Natural killer cell treated with Interleukin-12 subunit alpha and Interleukin-12 subunit beta and Interleukin-15 and Interleukin-18, amount 100 ng/mL, for 72 hours (primary cell): ENCODE measurements around the gene PMFBP1. TPM values are rescaled to one million over a fixed set of nuclear protein-coding genes. Genes with fewer than 3 reads are reported as not detected.
A peak's percentile ranks its signal among the peaks of the same experiment; 100 is the strongest.

ENCODE experiments used
- ATAC-seq, 2 donors: fragments of 150-1000 bp; cut with Tn5 transposase in 1 of 2; sonication (Bioruptor Pico), chemical (Tn5 transposase) in 1 of 2; 2 replicates each; pipeline ENCODE4 v1.10.0; 2021
- DNase-seq: peaks from one replicate; pipeline ENCODE4 v3.0.0; 2022; ENCODE audit warnings: low spot score
- H3K27ac Mint-ChIP-seq, 2 donors: 1 replicate in 1 of 2; 2 replicates in 1 of 2; pipeline ENCODE4 v1.8.0; 2022; ENCODE audit warnings: mixed read lengths in 2 of 2, mild to moderate bottlenecking in 1 of 2, moderate library complexity in 1 of 2
- H3K27me3 Mint-ChIP-seq, 2 donors: 1 replicate in 1 of 2; 2 replicates in 1 of 2; pipeline ENCODE4 v1.8.0; 2022; ENCODE audit warnings: mixed read lengths in 2 of 2
- H3K36me3 Mint-ChIP-seq: one replicate; pipeline ENCODE4 v1.8.0; 2022; ENCODE audit warnings: mixed read lengths
- H3K4me1 Mint-ChIP-seq, 2 donors: 1 replicate in 1 of 2; 2 replicates in 1 of 2; pipeline ENCODE4 v1.8.0; 2022; ENCODE audit warnings: low read depth in 2 of 2, mixed read lengths in 2 of 2, mild to moderate bottlenecking in 1 of 2
- H3K4me3 Mint-ChIP-seq: one replicate; pipeline ENCODE4 v1.8.0; 2022; ENCODE audit warnings: mixed read lengths
- H3K9me3 Mint-ChIP-seq: 2 replicates; pipeline ENCODE4 v1.8.0; 2022; ENCODE audit warnings: mixed read lengths
- total RNA-seq, 2 donors: library from RNA; stranded (reverse); gene quantifications; one replicate each; pipeline ENCODE4 v1.2.3, GENCODE V29; 2022

PMFBP1 gene
- total RNA-seq, 2 donors from 2014 or later = 0.45 to 0.67 TPM

DNA sequence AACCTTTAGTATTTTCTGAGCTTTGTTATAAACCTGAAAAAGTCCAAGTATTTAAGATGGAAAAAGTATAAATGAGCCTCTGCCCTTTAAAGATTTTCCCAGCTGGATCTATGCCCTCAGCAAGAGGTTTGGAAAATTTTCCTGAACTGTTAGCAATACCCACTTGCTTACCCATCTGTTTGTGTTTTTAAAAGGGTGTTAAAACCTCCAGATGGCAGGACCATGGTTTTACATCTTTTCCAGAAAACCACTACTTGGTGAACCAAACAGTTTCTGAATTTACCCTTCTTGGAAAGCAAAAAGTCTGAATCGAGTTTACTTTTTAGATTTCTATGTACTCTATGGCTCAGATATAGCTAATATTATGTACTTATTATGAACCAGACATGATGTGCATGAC, 719 bp downstream of the PMFBP1 start:
- Mint-ChIP-seq H3K4me3 (no peak overlapping the region), H3K36me3 (no peaks in the 10 kb centered on the region), H3K27ac (no peak overlapping the region), H3K4me1 (no peaks in the 10 kb centered on the region), H3K9me3 (peaks cover 4% of the 10 kb centered on the region), H3K27me3 (peaks cover 4 to 27% of the 10 kb centered on the region in 2 donors)
- no peak for DNase-seq
- no peak for ATAC-seq

DNA sequence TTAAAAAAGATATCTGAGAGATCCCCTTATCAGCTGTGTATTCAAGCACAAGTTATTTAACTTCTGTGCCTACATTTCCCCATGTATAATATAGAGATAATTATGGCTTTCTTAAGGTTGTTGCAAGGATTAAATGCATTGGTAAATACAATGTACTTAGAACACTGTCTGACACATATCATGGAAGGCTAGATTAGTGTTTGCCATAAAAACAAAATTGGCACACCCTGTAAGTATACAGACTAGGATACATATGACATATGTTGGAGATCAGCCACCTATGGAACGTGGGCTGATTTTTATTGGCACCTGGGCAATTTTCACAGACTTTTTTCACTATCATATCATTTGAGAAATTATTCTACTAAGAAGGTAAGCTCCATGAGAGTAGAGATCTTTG, 2.2 kb downstream of the PMFBP1 start:
- Mint-ChIP-seq H3K27me3 (peaks cover 3 to 33% of the 10 kb centered on the region in 2 donors), H3K4me1 (no peaks in the 10 kb centered on the region), H3K9me3 (peaks cover under 1% of the 10 kb centered on the region), H3K36me3 (no peaks in the 10 kb centered on the region), H3K4me3 (no peak overlapping the region), H3K27ac (no peak overlapping the region)
- DNase-seq (no peak), ATAC-seq (no peak)

DNA sequence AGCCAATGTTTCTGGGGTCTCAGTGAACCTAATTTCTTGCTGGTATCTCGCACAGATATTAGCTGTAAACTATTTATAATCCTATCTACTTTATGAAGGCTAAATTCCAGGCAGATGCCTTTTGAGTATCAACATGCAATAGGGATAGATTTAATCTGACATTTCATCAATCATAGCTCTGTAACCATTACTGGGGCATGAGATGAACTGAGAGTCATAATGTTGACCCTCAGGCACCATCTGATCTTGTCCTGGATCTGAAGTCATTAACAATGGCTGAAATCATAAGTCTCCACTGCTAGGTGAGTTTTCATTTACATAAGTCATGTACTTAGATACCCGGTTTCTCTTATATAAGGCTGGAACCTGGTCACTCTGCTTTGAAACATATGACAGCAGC, 3.6 kb downstream of the PMFBP1 start:
- no peaks in the 10 kb centered on the region for H3K36me3 Mint-ChIP-seq
- no peak overlapping the region for H3K4me3 Mint-ChIP-seq
- no peak for ATAC-seq
- no peaks in the 10 kb centered on the region for H3K4me1 Mint-ChIP-seq
- DNase-seq = no peak
- no peak overlapping the region for H3K27ac Mint-ChIP-seq
- no peaks in the 10 kb centered on the region for H3K9me3 Mint-ChIP-seq
- peaks cover 2 to 35% of the 10 kb centered on the region in 2 donors for H3K27me3 Mint-ChIP-seq

DNA sequence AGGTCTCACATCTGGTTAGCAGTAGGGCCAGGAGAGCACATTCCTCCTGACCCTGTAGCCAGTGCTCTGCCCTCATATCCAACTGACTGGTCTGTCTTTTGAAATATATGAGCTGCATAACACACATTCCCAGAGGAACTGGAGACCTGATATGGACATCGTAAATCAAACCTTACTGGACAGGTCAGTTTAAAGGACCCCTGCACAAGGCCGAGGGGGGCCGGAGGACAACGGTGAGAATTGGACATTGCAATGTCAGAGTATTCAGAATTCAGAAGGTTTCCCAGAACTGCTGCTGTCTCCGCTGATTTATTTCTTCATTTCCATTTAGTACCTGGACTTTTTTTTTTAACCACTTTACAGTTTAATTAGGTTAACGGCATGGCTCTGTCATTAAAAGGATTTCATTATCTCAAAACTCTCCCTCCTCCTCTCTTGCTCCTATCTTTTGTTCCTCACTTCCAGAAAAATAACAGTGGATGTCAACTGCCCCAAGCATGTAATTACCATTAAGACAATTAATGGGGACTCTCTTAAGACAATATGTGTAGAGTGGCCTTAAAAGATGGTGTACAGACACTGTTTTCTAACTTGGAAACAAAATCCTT, 4.9 kb downstream of the PMFBP1 start:
- no peaks in the 10 kb centered on the region for H3K9me3 Mint-ChIP-seq
- no peak for DNase-seq
- H3K4me3 Mint-ChIP-seq = no peak overlapping the region
- H3K27me3 Mint-ChIP-seq = peaks cover 2 to 35% of the 10 kb centered on the region in 2 donors
- H3K27ac Mint-ChIP-seq = no peak overlapping the region
- no peaks in the 10 kb centered on the region for H3K4me1 Mint-ChIP-seq
- peak in 1 of 2 donors; percentile 28 for ATAC-seq
- no peaks in the 10 kb centered on the region for H3K36me3 Mint-ChIP-seq

DNA sequence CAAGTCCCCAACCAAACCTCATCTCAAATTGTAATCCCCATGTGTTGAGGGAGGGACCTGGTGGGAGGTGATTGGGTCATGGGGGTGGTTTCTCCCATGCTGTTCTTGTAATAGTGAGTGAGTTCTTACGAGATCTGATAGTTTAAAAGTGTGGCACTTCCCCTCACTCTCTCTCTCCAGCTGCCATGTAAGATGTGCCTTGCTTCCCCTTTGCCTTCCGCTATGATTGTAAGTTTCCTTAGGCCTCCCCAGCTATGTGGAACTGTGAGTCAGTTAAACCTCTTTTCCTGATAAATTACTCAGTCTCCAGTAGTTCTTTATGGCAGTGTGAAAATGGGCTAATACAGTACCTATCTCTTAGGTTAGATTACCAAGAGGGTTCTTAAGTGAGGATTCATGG, 5.8 kb downstream of the PMFBP1 start:
- no peak overlapping the region for H3K4me3 Mint-ChIP-seq
- DNase-seq = no peak

DNA sequence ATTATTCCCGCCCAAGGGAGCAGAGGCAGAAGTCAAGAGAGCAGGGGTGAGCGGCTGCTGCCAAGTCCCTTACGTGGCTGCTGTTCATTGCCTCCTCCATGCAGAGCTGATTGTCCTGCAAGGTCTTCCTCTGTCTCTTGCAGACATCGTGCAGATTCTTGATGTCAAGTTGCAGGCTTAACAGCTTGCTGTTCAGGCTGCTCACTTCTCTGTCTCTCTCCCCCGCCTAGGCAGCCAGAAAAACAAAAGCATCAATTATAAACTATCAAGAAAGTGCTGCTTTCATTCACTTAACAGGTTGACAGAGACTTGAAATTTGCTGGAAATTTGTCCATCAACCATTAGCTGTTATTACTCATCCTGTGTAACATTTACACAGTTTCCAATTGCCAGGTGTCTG, 7.3 kb downstream of the PMFBP1 start:
- no peak for ATAC-seq
- Mint-ChIP-seq H3K9me3 (no peaks in the 10 kb centered on the region), H3K27ac (no peak overlapping the region), H3K4me1 (no peaks in the 10 kb centered on the region), H3K36me3 (no peaks in the 10 kb centered on the region), H3K27me3 (peaks cover 2 to 27% of the 10 kb centered on the region in 2 donors), H3K4me3 (no peak overlapping the region)
- no peak for DNase-seq

More for the DNA sequence above, 5.8 kb downstream of the PMFBP1 start:
- Mint-ChIP-seq H3K4me1 (no peaks in the 10 kb centered on the region), H3K36me3 (no peaks in the 10 kb centered on the region), H3K9me3 (no peaks in the 10 kb centered on the region), H3K27ac (no peak overlapping the region), H3K27me3 (peaks cover 2 to 33% of the 10 kb centered on the region in 2 donors)
- ATAC-seq = no peak

DNA sequence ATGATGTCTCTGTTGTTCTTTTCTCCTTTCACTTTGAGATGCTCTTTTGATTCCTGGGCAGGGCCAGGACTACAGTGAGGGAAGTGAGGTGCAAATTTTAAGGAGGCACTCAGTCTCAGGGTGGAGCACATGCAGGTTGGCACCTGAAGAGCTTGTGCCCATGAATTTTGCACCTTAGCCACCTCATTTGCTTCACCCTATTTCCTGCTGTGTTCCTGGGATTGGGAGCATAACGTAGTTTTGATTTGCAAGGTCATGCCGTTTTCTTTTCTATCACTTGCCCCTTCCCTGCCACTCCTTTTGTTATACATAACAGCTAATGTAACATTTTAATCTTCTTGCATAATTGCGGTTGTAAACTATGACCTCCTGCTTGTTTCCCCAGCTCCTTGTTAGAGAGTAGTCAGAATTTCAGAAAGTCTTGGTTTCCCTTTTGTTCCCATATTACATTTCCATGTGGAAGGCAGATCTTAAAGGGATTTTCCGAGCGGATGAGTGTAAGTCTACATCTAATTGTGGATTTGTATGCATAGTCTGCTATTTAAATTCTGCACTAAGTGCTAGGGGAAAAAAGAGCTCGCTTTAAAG, 9.8 kb downstream of the PMFBP1 start:
- Mint-ChIP-seq H3K27ac (no peak overlapping the region), H3K4me1 (no peaks in the 10 kb centered on the region), H3K4me3 (no peak overlapping the region), H3K36me3 (no peaks in the 10 kb centered on the region), H3K27me3 (peaks cover 2 to 18% of the 10 kb centered on the region in 2 donors), H3K9me3 (no peaks in the 10 kb centered on the region)
- DNase-seq (no peak), ATAC-seq (no peak)

DNA sequence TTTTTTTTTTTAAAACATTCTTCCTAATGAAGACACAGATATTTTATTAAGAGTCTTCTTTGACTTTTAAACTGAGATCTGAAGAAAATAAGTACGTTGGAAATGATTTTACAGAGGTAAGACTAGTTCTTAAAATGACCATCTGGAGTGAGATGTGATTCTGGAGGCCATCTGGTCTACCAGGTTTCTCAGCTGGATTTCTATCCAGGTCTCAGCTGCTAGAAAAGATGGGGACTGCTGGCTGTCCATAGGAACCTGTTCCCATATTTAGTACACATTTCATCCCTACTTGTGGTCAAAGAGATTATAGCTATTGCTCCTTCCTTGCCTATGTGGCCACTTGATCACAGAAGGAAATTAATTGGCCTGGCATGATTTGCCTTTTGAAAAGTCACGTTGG, 12.2 kb downstream of the PMFBP1 start:
- Mint-ChIP-seq H3K4me1 (no peaks in the 10 kb centered on the region), H3K4me3 (no peak overlapping the region), H3K27me3 (peaks cover 0 to 5% of the 10 kb centered on the region in 2 donors), H3K27ac (no peak overlapping the region), H3K9me3 (no peaks in the 10 kb centered on the region), H3K36me3 (no peaks in the 10 kb centered on the region)
- DNase-seq (no peak), ATAC-seq (no peak)

DNA sequence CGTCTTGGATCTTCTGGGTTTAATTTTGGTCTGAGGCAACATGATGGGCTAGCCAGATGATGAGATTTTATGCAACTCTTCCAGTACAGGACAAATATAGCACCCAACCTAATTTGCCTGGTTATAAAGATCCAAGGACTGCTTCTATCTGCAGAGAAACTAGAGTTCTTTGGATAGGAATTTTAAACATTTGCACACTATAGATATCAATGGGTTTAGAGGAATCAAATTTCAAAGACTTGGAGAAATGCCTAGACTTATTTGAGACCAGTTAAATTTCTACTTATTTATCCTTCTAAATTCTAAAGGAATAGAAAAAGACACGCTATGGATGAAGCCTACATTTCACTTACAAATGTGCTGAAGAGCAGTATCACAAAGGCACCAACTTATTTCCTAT, 12.6 kb downstream of the PMFBP1 start:
- no peaks in the 10 kb centered on the region for H3K9me3 Mint-ChIP-seq
- no peak for ATAC-seq
- no peaks in the 10 kb centered on the region for H3K36me3 Mint-ChIP-seq
- H3K27ac Mint-ChIP-seq = no peak overlapping the region
- no peak for DNase-seq
- peaks cover 0 to under 1% of the 10 kb centered on the region in 2 donors for H3K27me3 Mint-ChIP-seq
- H3K4me1 Mint-ChIP-seq = no peaks in the 10 kb centered on the region
- no peak overlapping the region for H3K4me3 Mint-ChIP-seq

DNA sequence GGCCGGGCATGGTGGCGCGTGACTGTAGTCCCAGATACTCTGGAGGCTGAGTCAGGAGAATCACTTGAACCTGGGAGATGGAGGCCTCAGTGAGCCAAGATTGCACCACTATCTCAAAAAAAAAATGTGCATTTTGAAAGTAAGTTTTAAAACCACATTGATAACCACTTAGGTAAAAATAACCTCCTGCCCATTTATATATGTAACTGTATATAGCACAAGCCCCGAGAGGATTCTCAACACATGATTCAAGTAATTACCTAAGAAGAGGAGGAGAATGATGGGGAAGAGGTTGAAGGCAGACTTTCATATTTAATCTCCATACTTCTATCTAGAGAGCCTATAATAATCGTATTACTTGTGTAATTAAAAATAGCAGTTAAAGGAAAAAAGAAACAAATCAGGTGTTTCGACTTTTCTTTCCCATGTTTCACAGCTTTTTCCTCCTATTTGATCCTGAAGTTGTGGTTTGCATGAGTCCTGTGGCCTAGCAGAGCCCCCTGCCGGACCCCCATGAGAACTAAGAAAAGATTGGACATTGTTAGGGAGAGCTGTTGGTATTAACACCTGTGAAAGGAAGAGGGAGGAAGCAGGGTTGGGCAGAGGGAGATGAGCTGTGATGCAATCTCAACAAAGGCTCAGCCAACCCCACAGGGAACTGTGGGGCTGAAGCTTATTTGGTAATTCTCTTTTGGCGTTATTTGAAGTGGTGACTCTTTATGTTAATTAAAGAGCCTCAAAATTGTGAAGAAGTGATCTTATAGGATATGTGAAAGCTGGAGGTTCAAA, 22.1 kb downstream of the PMFBP1 start:
- Mint-ChIP-seq H3K27ac (no peak overlapping the region), H3K36me3 (no peaks in the 10 kb centered on the region), H3K9me3 (peaks cover 3% of the 10 kb centered on the region), H3K4me1 (no peaks in the 10 kb centered on the region), H3K27me3 (peaks cover 3 to 13% of the 10 kb centered on the region in 2 donors), H3K4me3 (no peak overlapping the region)
- no peak for ATAC-seq
- DNase-seq = no peak

DNA sequence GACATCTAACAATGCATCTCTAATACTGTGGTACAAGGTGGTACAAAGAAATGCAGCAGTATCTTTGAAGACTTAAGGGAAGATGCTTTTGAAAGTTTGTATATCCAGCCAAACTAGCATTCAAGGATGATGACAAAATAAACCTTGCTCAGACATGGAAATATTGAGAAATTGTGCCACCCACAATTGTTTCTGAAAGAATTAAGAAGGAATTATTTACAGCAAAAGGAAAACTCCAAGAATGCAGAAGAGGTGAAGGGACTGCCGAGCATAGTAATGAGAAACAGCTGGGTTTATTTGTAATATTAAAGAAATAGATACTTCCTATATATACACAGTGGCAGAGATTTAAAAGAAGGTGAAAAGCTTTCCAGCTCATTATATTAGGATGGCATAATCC, 29.5 kb downstream of the PMFBP1 start:
- Mint-ChIP-seq H3K27ac (no peak overlapping the region), H3K4me3 (no peak overlapping the region), H3K9me3 (peaks cover under 1% of the 10 kb centered on the region), H3K4me1 (no peaks in the 10 kb centered on the region), H3K27me3 (peaks cover 3 to 16% of the 10 kb centered on the region in 2 donors), H3K36me3 (no peaks in the 10 kb centered on the region)
- ATAC-seq (no peak), DNase-seq (no peak)

DNA sequence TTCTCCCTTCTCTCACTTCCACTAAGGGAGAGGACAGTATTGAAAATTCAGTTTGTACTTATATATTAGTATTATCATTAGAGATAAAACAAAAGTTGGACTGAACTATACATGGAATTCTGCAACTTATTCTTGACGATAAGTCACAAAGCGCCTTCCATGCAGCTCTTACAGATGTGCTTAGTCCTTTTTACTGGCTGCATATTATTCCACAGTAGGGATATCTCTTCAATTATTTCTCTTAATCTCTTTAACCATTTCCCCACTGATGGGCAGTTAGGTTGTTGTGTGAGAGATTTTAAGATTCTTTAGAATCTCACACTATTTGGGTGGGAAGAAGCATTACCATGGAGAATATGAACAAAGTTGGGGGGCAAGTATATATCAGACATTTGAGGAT, 32.0 kb downstream of the PMFBP1 start:
- no peak overlapping the region for H3K4me3 Mint-ChIP-seq
- ATAC-seq (no peak), DNase-seq (no peak)
- no peaks in the 10 kb centered on the region for H3K9me3 Mint-ChIP-seq
- peaks cover 0 to 3% of the 10 kb centered on the region in 2 donors for H3K27me3 Mint-ChIP-seq
- H3K27ac Mint-ChIP-seq = no peak overlapping the region
- no peaks in the 10 kb centered on the region for H3K36me3 Mint-ChIP-seq
- no peaks in the 10 kb centered on the region for H3K4me1 Mint-ChIP-seq

DNA sequence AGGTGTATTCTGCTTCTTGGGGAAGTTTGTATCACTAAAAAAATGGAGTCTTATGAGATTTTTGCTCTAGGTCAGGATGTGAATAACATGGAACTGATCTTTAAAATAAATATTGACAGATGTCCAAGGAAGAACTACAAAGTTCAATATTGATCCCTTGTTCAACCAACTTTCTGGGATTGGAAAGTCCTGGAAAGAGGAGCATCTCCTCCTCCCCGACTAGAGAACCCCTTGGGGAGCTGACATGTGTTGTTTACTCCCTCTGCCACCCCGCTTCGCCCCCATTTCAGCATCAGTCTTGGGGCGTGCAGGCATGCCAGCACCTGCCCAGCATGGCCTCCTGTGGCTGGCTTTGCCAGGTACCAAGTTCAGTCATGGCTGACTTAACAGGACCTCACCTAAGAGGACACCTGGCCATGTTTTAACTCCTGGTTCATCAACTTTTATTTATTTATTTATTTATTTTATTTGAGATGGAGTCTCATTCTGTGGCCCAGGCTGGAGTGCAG, 33.8 kb downstream of the PMFBP1 start:
- H3K27ac Mint-ChIP-seq = no peak overlapping the region

DNA sequence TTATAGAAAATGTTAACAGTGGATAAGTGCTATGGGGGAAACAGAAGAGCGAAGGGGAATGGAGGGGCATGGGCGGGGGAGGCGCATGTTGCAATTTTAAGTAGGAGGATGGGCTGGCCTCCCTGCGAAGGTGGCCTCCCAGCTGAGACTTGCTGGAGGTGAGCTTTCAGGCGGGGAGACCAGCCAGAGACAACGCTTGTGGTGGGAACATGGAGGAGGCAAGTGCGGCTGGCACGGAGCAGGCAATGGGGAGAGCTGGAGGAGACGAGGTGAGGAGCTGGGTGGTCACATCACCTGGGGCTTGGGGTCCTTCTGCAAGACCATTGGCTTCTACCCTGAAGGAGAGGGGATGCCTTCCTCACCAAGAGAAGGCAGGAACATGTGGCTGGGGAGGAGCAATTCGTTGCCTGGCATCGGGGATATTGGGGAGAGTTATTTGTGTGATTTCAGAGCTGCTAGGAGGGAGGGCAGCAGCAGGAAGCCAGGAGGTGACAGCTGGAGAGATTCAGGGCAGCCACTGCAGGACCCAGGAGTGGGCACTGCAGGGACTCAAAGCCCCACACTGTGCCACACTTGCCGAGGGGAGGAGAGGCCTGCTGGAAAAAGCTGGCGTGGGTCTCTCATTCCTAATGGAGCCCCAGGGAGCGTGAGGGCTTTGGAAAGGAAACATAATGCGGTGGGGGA, 34.4 kb downstream of the PMFBP1 start:
- Mint-ChIP-seq H3K27me3 (no peaks in the 10 kb centered on the region), H3K36me3 (no peaks in the 10 kb centered on the region), H3K4me1 (no peaks in the 10 kb centered on the region), H3K4me3 (no peak overlapping the region), H3K27ac (no peak overlapping the region), H3K9me3 (no peaks in the 10 kb centered on the region)
- DNase-seq (no peak), ATAC-seq (no peak)

More for the DNA sequence above, 33.8 kb downstream of the PMFBP1 start:
- Mint-ChIP-seq H3K36me3 (no peaks in the 10 kb centered on the region), H3K4me1 (no peaks in the 10 kb centered on the region), H3K9me3 (no peaks in the 10 kb centered on the region), H3K4me3 (no peak overlapping the region), H3K27me3 (no peaks in the 10 kb centered on the region)
- ATAC-seq = no peak
- DNase-seq = no peak
